SIG-M5 treated with dmso at 0.1 percent for 504 hours (cell line): ENCODE results near the gene STT3B.
"Not testable (repeated sequence)": the region's sequence is repeated elsewhere in the genome, so short reads cannot be mapped to it uniquely, and the experiment has no call there.

ENCODE experiments used
- DNase-seq: peaks from one replicate; lab custom pipeline; 2025; ENCODE audit not compliant: unreplicated experiment; lab: John Stamatoyannopoulos, UW

STT3B gene

GRCh38 chr3:31532587-31533168, at the start of gene STT3B:
Gene STT3B (plus strand): TSS chr3:31532925. CDS start chr3:31532999, 74 bp downstream.
- DNase-seq = peak; percentile 89

- no peak for DNase-seq
Observed at GRCh38 chr3:31483776-31484175, 48.9 kb upstream of the STT3B start.

- peak; percentile 46 for DNase-seq
Observed at GRCh38 chr3:31485196-31485595, 47.5 kb upstream of the STT3B start.

GRCh38 chr3:31486865-31487533, 45.7 kb upstream of the STT3B start:
- DNase-seq = no peak

GRCh38 chr3:31488475-31489017, 44.2 kb upstream of the STT3B start:
- DNase-seq = no peak

GRCh38 chr3:31490502-31490901, 42.2 kb upstream of the STT3B start:
- DNase-seq = no peak

- no peak for DNase-seq
Observed at GRCh38 chr3:31491660-31492059, 41.1 kb upstream of the STT3B start.

- DNase-seq = no peak
Observed at GRCh38 chr3:31493149-31493548, 39.6 kb upstream of the STT3B start.

- DNase-seq = no peak
Observed at GRCh38 chr3:31495971-31496665, 36.6 kb upstream of the STT3B start.

GRCh38 chr3:31498791-31499190, 33.9 kb upstream of the STT3B start:
- DNase-seq = no peak

GRCh38 chr3:31499281-31499680, 33.4 kb upstream of the STT3B start:
- no peak for DNase-seq

- DNase-seq = no peak
Observed at GRCh38 chr3:31502803-31503221, 29.9 kb upstream of the STT3B start.

GRCh38 chr3:31503456-31503855, 29.3 kb upstream of the STT3B start:
- DNase-seq = no peak

- no peak for DNase-seq
Observed at GRCh38 chr3:31504230-31504629, 28.5 kb upstream of the STT3B start.

GRCh38 chr3:31505371-31506048, 27.2 kb upstream of the STT3B start:
- DNase-seq = no peak

- not testable (repeated sequence) for DNase-seq
Observed at GRCh38 chr3:31506515-31506914, 26.2 kb upstream of the STT3B start.

- no peak for DNase-seq
Observed at GRCh38 chr3:31508452-31509146, 24.1 kb upstream of the STT3B start.

- DNase-seq = no peak
Observed at GRCh38 chr3:31509147-31509728, 23.5 kb upstream of the STT3B start.

- no peak for DNase-seq
Observed at GRCh38 chr3:31514570-31514969, 18.2 kb upstream of the STT3B start.

GRCh38 chr3:31515486-31516284, 17.0 kb upstream of the STT3B start:
- DNase-seq = no peak
